HG02938 (cell line): Measurements from ENCODE around the gene CCAR1.
"Not testable (repeated sequence)": the region's sequence is repeated elsewhere in the genome, so short reads cannot be mapped to it uniquely, and the experiment has no call there.

Experiments used
- ATAC-seq: cut with Tn5 transposase; IDR thresholded peaks from one replicate; pipeline ENCODE4 v1.9.1; 2021; ENCODE audit warnings: mild to moderate bottlenecking, moderate library complexity; ENCODE audit not compliant: unreplicated experiment

The CCAR1 gene

GRCh38 chr10:68756766-68757165 is 35.7 kb downstream of the CCAR1 start:
- no peak for ATAC-seq

GRCh38 chr10:68759223-68759863 is 38.3 kb downstream of the CCAR1 start:
- no peak for ATAC-seq

GRCh38 chr10:68759967-68760366 is 38.9 kb downstream of the CCAR1 start:
- no peak for ATAC-seq

GRCh38 chr10:68767407-68767806 is 46.4 kb downstream of the CCAR1 start:
- not testable (repeated sequence) for ATAC-seq

GRCh38 chr10:68781613-68782574 is 60.9 kb downstream of the CCAR1 start:
- no peak for ATAC-seq

- ATAC-seq, result no peak
These were observed 63.4 kb downstream of the CCAR1 start for GRCh38 chr10:68784476-68784875.

- ATAC-seq, result no peak
These were observed 66.8 kb downstream of the CCAR1 start for GRCh38 chr10:68787813-68788212.

- no peak for ATAC-seq
These were observed 69.4 kb downstream of the CCAR1 start for GRCh38 chr10:68790476-68790875.

GRCh38 chr10:68792115-68792514 is 71.1 kb downstream of the CCAR1 start:
- no peak for ATAC-seq

- ATAC-seq, result no peak
These were observed 75.0 kb downstream of the CCAR1 start for GRCh38 chr10:68795886-68796532.

- no peak for ATAC-seq
These were observed 75.6 kb downstream of the CCAR1 start for GRCh38 chr10:68796605-68797004.

- no peak for ATAC-seq
These were observed 79.2 kb downstream of the CCAR1 start for GRCh38 chr10:68800211-68800610.

- ATAC-seq, result no peak
These were observed 83.7 kb downstream of the CCAR1 start for GRCh38 chr10:68804692-68805091.

GRCh38 chr10:68810830-68811229 is 89.8 kb downstream of the CCAR1 start:
- ATAC-seq, result not testable (repeated sequence)

GRCh38 chr10:68811314-68812009 is 90.4 kb downstream of the CCAR1 start:
- ATAC-seq, result no peak

GRCh38 chr10:68812420-68812819 is 91.4 kb downstream of the CCAR1 start:
- no peak for ATAC-seq

- no peak for ATAC-seq
These were observed 92.5 kb downstream of the CCAR1 start for GRCh38 chr10:68813559-68813958.

- ATAC-seq, result no peak
These were observed 95.9 kb downstream of the CCAR1 start for GRCh38 chr10:68816796-68817412.

- not testable (repeated sequence) for ATAC-seq
These were observed 99.3 kb downstream of the CCAR1 start for GRCh38 chr10:68820359-68820758.

- ATAC-seq, result not testable (repeated sequence)
These were observed 101.6 kb downstream of the CCAR1 start for GRCh38 chr10:68822626-68823025.
